ENCODE data around the gene BCCIP. TPM values are rescaled to one million over a fixed set of nuclear protein-coding genes. Genes with fewer than 3 reads are reported as not detected.

Gene BCCIP
- total and polyA plus RNA-seq, 9 donors: 29.9 to 60.6 (median 48.4) TPM

DNA sequence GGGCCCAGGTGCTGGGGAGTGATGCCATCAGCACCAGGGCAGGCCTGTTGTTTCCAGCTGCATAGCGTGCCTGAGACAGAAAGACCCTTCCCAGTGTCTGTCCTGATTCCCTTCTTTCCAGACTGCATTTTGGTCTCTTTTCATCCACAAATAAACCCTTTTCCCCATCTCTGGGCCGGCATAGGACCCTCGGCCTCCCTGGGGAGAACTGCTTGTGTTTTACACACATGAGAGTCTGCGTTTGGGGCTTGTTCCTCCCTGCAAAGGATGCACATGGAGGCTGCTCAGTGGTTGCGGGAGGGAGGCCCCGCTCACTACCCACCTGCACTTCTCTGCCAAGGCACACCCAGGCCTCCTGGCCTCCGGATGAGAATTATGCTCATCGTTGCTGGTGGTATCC lies 42.0 kb upstream of the BCCIP start:
- Histone ChIP-seq H3K27me3 (no peaks in the 10 kb centered on the region), H3K4me3 (no peak overlapping the region), H3K9me3 (no peaks in the 10 kb centered on the region), H3K36me3 (no peaks in the 10 kb centered on the region), H3K4me1 (ENCODE audit: insufficient read depth) (no peaks in the 10 kb centered on the region), H3K27ac (no peak overlapping the region)
- TF ChIP-seq EP300 (IDR thresholded peaks at IDR 0.05) (no peak), POLR2A (IDR thresholded peaks at IDR 0.05) (no peak)
- TF ChIP-seq, protein P1, sequence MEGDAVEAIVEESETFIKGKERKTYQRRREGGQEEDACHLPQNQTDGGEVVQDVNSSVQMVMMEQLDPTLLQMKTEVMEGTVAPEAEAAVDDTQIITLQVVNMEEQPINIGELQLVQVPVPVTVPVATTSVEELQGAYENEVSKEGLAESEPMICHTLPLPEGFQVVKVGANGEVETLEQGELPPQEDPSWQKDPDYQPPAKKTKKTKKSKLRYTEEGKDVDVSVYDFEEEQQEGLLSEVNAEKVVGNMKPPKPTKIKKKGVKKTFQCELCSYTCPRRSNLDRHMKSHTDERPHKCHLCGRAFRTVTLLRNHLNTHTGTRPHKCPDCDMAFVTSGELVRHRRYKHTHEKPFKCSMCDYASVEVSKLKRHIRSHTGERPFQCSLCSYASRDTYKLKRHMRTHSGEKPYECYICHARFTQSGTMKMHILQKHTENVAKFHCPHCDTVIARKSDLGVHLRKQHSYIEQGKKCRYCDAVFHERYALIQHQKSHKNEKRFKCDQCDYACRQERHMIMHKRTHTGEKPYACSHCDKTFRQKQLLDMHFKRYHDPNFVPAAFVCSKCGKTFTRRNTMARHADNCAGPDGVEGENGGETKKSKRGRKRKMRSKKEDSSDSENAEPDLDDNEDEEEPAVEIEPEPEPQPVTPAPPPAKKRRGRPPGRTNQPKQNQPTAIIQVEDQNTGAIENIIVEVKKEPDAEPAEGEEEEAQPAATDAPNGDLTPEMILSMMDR (IDR thresholded peaks at IDR 0.05): no peak
- peak in 1 of 5 donors; percentile 4 for DNase-seq
- intact Hi-C loops (cut with DNase I): no loop called here
- WGBS, 3 donors: 85 to 95% (median 91%) methylated on average over 8 of the region's 8 CpGs

DNA sequence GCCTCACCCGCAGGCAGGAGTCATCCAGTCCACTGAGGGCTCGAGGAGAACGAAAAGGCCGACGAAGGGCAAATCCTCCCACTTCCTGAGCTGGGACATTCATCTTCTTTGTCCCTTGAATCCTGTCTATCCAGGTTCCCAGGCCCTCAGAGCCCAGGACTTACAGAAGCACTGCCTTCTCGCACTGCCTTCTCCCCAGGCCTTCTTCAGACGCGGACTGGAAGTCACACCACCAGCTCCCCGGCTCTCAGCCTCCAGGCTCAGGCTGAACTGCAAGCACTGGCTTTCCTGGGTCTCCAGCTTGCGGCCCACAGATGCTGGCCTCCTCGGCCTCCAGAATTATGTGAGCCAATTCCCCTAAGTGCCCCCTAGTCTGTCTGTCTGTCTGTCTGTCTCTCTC lies 41.3 kb upstream of the BCCIP start:
- no peak overlapping the region for H3K4me3 ChIP-seq
- WGBS, 3 donors: 83 to 90% (median 89%) methylated on average over 11 of the region's 11 CpGs
- TF ChIP-seq EP300 (IDR thresholded peaks at IDR 0.05) (no peak), POLR2A (IDR thresholded peaks at IDR 0.05) (no peak)
- TF ChIP-seq, protein P1 (IDR thresholded peaks at IDR 0.05): no peak
- no peaks in the 10 kb centered on the region for H3K27me3 ChIP-seq
- no peaks in the 10 kb centered on the region for H3K9me3 ChIP-seq
- H3K4me1 ChIP-seq (ENCODE audit: insufficient read depth): no peaks in the 10 kb centered on the region
- H3K36me3 ChIP-seq: no peaks in the 10 kb centered on the region
- DNase-seq: peak in 1 of 5 donors; percentile 6
- intact Hi-C loops (cut with DNase I): no loop called here
- H3K27ac ChIP-seq: no peak overlapping the region

DNA sequence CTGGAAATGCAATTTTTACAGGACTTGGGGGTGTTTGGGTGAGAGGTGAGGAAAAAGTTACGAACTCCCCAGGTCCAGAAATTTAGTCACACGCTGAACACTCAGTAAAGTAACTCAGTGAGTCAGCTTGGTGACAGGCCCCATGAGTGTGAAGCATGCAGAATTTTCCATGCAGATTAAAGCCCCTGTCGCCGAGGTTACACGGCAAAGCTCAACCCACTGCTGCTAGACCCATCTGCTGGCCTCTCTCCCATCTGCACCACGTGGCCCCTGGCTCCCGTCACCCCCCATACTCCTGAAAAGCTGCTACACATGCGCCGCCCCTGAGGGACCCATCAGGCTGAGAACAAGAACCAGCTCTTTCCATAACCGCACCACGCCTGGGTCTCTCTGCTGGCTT lies 40.7 kb upstream of the BCCIP start:
- no peak overlapping the region for H3K27ac ChIP-seq

DNA sequence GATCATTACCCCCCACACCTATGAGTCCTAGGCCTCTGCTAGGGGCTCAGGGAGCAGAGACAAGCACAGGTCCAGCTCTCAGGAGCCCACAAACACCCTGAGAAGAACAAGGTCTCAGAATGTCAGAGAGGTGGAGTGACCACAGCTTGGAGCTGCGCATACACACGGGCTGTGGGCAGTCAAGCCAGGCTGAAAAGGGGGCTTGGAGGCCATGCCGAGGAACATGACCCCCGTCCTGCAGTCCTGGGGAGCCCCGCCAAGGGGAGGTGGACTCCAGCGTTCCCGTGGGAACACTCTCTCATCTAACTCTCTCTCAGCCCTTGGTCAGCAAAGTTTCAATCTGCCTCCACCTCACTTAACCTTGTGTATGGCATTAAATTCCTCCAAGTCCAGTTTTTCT lies 39.9 kb upstream of the BCCIP start:
- peak in 1 of 5 donors; percentile 6 for DNase-seq

More for the DNA sequence above, 40.7 kb upstream of the BCCIP start:
- no peaks in the 10 kb centered on the region for H3K9me3 ChIP-seq
- peak in 1 of 5 donors; percentile 5 for DNase-seq
- no peaks in the 10 kb centered on the region for H3K27me3 ChIP-seq
- H3K4me3 ChIP-seq: no peak overlapping the region
- 84 to 88% (median 86%) methylated on average over 11 of the region's 11 CpGs for WGBS, 3 donors
- intact Hi-C loops (cut with DNase I): no loop called here
- no peaks in the 10 kb centered on the region for H3K36me3 ChIP-seq
- TF ChIP-seq, protein P1 (IDR thresholded peaks at IDR 0.05): no peak
- TF ChIP-seq POLR2A (IDR thresholded peaks at IDR 0.05): no peak
- no peak for TF ChIP-seq EP300 (IDR thresholded peaks at IDR 0.05)
- no peaks in the 10 kb centered on the region for H3K4me1 ChIP-seq (ENCODE audit: insufficient read depth)

More for the DNA sequence above, 39.9 kb upstream of the BCCIP start:
- Histone ChIP-seq H3K4me1 (ENCODE audit: insufficient read depth) (no peaks in the 10 kb centered on the region), H3K9me3 (no peaks in the 10 kb centered on the region), H3K4me3 (no peak overlapping the region), H3K36me3 (no peaks in the 10 kb centered on the region), H3K27me3 (no peaks in the 10 kb centered on the region), H3K27ac (no peak overlapping the region)
- intact Hi-C loops (cut with DNase I): no loop called here
- TF ChIP-seq, protein P1 (IDR thresholded peaks at IDR 0.05): no peak
- TF ChIP-seq EP300 (IDR thresholded peaks at IDR 0.05) (no peak), POLR2A (IDR thresholded peaks at IDR 0.05) (no peak)
- 85 to 91% (median 86%) methylated on average over 7 of the region's 7 CpGs for WGBS, 3 donors
